G401 (cell line): ENCODE data around the gene AKIRIN1. TPM values are rescaled to one million over a fixed set of nuclear protein-coding genes. Genes with fewer than 3 reads are reported as not detected.
"Not testable (repeated sequence)": the region's sequence is repeated elsewhere in the genome, so short reads cannot be mapped to it uniquely, and the experiment has no call there.

Experiments
- DNase-seq: peaks from one replicate; pipeline ENCODE4 v3.0.0-alpha.2; 2015; ENCODE audit warnings: low spot score
- in situ Hi-C: cut with HindIII; loops from 2 replicates; pipeline ENCODE4 v1.10.0; 2016; ENCODE audit warnings: low sequenced_read_pairs, mixed read lengths
- total RNA-seq: library from RNA; depleted of rRNA; stranded (reverse); fragments of >200 nt; shearing (Covaris generic); gene quantifications from 2 replicates; pipeline ENCODE4 v1.2.3, GENCODE V29; 2014; rRNA removed

AKIRIN1 gene, protein sequence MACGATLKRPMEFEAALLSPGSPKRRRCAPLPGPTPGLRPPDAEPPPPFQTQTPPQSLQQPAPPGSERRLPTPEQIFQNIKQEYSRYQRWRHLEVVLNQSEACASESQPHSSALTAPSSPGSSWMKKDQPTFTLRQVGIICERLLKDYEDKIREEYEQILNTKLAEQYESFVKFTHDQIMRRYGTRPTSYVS
- total RNA-seq: 76.7 and 107 TPM in 2 replicates

DNA sequence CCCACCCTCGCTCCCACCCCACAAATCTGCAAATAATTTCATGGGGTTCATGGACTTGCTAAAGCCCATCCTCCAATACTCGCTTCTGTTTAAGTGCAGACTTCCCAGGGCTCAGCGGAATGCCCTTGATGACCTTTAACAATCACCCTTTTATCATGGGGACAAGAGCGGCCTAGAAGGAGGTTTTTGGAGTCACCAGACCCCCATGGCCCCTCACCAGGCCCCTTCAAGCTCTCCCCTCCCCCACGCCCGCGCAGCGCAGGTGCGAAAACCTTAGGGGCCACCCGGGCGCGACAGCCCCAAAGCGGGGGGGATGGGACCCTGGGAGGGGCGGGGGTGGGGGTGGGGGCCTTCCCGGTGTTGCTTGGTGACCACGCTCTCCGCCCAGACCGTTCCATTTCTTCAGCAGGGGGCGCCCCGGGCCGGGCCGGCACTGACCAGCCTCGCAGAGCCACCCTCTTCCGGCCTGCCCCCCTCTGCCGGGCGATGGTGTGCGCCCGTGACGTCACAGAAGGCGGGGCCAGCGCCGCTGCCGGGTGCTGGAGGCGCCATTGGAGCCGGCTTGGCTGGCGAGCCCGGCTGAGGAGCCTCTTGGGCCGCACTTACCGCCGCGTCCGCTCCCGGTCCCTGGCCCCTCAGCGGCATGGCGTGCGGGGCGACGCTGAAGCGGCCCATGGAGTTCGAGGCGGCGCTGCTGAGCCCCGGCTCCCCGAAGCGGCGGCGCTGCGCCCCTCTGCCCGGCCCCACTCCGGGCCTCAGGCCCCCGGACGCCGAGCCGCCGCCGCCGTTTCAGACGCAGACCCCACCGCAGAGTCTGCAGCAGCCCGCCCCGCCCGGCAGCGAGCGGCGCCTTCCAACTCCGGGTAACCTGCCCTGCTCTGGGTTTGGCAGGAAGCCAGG, at the start of gene AKIRIN1:
AKIRIN1 (plus strand) TSS at position 539 of the 900 bp plus-strand sequence; CDS start at position 644, 105 bp downstream.
- in situ Hi-C loops: no loop called here

DNA sequence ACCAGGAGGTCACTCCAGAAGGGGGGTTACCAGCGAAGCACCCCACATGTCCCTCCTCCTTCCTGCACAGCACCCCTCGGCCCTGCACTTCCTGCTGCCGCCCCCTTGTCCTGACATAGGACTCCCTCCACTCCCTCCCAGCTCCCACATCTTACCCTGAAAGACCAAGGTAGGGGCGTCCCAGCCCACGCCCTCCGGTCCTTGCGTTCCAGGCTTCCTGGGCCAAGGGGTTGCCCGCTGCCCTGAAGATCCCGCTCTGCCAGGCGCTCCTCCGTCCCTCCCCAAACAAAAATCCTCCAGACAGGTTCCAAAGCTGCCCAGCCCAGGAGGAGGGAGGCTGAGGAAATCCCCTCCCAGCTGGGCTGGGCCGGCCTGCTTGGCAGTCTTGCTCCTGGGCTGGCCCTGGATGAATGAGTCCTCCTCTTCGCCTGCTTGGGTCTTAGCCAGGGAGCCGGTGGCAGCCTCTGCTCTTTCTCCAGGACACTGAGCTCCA, 49.5 kb upstream of the AKIRIN1 start, which contains the start of gene RHBDL2:
RHBDL2 (minus strand) TSS at position 304 of the 493 bp plus-strand sequence. CDS start 22,618 bp downstream, outside the sequence.
- in situ Hi-C loops: no loop called here
- peak; percentile 64 for DNase-seq

More for the DNA sequence above, at the start of gene AKIRIN1:
- DNase-seq: peak; percentile 96

DNA sequence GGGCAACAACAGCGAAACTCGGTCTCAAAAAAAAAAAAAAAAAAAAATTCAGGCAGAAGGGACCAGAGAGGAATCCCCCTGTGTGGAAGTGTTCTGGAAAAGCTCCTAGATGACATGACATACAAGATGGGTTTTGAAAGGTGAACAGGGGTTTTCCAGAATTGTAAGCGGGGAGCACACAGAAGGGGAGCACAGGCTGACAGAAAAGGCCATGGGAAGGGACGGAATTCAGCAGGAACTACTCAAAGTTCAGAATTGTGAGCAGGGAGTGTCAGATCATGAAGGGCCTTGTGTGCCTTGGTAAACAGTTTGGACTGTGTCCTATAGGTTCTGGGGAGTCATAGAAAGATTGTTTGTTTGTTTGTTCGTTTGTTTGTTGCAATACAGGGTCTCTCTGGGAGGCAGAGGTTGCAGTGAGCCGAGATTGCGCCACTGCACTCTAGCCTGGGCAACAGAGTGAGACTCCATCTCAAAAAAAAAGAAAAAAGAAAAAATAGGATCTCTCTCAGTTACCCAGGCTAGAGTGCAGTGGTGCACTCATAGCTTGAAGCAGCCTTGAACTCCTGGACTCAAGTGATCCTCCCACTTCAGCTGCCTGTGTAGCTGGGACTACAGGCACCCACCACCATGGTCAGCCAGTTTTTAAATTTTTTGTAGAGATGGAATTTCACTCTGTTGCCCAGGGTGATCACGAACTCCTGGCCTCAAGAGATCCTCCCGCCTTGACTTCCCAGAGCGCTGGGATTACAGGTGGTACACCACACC, 48.2 kb upstream of the AKIRIN1 start:
- no peak for DNase-seq
- in situ Hi-C loops: no loop called here

DNA sequence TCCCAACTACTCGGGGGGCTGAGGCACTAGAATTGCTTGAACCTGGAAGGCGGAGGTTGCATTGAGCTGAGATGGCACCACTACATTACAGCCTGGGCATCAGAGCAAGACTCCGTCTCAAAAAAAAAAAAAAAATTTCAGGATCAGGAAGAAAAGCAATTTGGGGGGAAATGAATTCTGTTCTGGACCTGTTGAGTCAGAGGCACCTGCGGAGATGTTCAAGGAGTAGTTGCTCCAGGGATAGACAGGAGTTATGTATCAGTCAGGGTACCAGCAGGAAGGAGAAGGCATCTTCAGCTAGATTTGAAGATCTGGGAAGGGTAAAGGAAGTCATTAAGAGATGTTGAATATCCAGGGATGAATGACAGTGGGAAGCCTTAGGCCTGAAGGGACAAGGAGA, 46.5 kb upstream of the AKIRIN1 start:
- no peak for DNase-seq
- in situ Hi-C loops: no loop called here

DNA sequence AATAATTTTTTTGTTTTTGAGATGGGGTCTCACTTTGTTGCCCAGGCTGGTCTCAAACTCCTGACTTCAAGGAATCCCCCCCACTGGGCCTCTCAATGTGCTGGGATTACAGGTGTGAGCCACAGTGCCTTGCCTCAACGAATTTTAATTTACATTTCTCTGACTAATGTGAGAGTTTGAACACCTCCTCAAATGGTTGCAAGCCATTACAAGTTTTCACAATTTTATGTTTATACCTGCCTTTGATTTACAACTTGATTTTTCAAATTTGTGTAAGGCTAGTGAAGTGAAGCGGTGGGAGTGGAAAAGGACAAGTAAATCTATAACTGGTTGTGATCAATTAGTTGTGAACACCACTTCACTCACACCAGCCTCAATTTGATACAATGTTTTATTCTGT, 40.5 kb upstream of the AKIRIN1 start:
- DNase-seq: no peak
- in situ Hi-C loops: no loop called here

DNA sequence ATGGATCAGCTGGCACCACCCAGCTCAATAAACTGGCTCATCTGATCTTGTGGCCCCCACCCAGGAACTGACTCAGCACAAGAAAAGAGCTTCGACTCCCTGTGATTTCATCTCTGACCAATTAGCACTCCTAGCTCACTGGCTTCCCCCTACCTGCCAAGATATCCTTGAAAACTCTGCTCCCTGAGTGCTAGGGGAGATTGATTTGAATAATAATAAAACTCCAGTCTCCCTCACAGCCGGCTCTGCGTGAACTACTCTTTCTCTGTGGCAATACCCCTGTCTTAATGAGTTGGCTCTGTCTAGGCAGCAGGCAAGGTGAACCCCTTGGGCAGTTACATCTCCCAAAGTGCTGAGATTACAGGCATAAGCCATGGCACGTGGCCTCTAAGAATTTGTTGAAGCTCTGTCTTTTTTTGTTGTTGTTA, 37.6 kb upstream of the AKIRIN1 start:
- DNase-seq: no peak
- in situ Hi-C loops: no loop called here

DNA sequence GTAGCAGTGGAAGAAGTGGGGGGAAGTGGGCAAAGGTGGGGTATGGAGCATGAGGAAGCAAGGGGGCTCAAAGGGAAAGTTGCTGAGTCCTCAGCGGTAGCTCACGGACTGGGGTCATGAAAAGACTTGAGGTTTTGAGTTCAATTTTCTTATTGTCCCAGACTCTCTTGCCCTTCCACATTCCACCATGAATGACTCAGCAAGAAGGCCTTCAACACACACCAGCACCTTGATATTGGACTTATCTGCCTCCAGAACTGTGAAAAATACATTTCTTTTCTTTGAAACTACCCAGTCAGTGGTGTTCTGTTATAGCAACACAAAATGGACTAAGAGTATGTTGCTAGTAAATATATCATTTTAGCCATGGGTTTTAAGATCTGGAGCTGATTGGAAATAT, 32.1 kb upstream of the AKIRIN1 start:
- in situ Hi-C loops: no loop called here
- no peak for DNase-seq

DNA sequence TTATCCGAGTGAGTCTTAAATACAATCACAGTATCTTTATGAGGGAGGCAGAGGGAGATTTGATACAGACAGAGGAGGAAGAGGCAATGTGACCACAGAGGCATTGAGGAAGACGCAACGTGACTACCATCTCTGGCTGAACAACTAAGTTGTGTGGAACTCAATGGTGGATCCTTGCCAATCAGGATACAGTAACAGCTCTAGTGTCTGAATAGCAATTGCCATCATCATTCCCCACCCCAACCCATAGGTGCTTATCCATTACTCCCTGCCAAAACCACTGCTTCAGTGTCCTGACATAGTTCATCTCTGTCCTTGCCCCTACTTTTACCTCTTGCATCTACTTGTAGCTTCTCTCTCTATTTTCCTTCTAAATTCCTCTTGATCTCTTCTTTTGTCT, 29.0 kb upstream of the AKIRIN1 start:
- in situ Hi-C loops: no loop called here

DNA sequence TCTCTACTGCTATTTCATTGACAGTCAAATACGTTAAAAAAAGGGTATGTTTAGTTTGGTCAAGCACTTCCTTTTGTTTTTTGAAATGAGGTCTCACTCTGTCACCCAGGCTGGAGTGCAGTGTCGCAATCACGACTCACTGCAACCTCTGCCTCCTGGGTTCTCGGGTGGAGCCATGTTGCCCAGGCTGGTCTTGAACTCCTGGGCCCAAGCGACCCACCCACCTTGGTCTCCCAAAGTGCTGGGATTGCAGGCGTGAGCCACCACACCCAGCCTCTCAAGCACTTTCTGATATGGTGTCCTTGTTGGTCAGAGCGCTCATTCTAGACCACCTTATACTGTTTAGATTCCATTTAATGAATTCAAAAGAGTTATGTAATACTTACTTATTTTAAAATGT, 28.5 kb upstream of the AKIRIN1 start:
- in situ Hi-C loops: no loop called here
- no peak for DNase-seq

More for the DNA sequence above, 29.0 kb upstream of the AKIRIN1 start:
- DNase-seq: no peak

DNA sequence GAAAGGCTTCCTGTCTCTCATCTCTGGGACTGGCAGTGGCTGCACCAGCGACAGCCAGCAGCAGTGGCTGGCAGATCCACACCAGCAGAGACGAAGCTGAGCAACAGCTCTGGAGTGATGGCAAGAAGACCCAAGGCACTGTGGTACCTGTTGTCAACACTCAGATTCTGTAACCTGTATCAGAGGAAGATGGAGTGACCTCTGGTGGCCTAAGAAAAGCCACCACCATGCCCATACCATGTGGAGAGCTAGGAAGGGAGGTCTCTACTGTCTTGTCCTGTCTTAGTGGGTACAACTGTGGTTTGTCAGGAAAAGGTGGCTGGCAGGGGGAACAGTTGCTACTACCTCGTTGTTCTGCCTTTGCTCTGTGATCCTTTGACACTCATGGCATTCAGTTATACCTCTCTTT, 26.9 kb upstream of the AKIRIN1 start:
- in situ Hi-C loops: no loop called here
- DNase-seq: peak; percentile 7

DNA sequence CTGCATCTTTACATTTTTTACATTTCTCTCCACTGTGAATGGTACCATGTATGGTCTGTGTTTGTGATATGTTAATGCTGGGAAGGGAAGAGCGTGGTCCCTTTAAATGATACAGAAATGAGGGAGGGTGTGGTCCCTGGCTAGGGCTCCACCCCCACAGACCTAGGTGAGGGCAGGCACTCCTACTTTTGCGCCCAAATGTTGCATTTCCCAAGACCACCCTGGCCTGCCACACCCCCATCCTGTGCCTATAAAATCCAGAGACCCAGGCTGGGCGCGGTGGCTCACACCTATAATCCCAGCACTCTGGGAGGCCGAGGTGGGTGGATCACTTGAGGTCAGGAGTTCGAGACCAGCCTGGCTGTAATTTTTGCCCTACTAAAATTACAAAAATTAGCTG, 17.9 kb upstream of the AKIRIN1 start:
- in situ Hi-C loops, DNase-seq: not testable (repeated sequence)

DNA sequence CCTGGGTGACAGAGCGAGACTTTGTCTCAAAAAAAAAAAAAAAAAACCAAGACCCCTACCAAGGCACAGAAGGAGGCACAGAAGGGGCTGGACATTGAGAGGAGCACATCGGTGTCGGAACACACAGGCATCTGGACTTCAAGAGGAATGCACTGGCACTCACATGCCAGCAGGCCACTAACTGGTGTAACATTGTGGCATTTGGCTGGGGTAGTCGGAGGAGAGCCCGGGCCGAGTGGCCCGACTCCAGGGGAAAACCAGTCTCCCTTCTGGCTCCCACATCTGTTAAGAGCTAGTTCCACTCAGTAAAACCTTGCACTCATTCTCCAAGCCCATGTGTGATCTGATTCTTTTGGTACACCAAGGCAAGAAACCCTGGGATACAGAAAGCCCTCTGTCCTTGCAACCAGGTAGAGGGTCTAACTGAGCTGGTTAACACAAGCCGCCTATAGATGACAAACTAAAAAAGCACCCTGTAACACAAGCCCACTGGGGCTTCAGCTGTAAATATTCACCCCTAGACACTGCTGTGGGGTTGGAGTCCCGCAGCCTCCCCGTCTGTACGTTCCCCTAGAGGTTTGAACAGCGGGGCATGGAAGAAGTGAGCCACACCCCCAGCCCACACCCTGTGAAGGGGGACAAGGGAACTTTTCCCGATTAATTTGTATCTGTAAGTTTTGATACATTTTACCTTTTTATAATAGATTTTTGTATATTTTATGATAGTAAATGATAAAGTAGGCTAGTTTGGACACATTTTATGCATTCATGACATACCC, 17.2 kb upstream of the AKIRIN1 start:
- no peak for DNase-seq
- in situ Hi-C loops: no loop called here

DNA sequence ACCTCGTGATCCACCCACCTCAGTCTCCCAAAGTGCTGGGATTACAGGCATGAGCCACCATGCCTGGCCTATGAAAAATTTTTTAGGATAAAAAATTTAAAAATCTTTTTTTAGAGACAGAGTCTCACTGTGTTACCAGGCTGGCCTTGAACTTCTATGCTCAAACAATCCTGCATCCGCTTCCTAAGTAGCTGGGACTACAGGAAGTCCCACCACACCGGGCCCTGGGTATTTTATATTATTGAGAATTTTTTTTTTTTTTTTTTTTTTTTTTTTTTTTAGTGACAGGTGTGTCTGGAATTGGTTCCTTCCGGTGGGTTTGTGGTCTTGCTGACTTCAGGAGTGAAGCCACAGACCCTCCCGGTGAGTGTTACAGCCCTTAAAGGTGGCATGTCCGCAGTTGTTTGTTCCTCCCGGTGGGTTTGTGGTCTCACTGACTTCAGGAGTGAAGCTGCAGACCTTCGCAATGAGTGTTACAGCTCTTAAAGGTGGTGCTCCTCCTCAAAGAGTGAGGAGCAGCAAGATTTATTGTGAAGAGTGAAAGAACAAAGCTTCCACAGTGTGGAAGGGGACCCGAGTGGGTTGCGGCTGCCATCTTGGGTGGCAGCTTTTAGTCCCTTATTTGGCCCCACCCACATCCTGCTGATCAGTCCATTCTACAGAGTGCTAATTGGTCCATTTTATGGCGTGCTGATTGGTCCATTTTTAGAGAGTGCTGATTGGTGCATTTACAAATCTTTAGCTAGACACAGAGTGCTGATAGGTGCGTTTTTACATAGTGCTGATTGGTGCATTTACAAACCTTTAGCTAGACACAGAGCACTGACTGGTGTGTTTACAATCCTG, 13.5 kb upstream of the AKIRIN1 start:
- DNase-seq, in situ Hi-C loops: not testable (repeated sequence)

DNA sequence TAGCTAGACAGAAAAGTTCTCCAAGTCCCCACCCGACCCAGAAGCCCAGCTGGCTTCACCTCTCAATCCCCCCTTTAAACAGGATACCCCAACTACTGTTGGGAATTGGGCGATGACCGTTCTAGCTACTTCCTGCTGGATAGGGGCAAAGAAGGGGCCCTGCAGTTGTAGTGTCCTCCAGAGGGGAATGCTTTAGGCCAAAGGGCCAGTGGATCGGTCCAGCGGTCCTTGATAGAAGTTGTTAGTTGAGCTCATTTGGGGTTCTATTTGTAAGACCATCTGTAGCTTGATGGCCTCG, 12.9 kb upstream of the AKIRIN1 start:
- in situ Hi-C loops, DNase-seq: not testable (repeated sequence)

DNA sequence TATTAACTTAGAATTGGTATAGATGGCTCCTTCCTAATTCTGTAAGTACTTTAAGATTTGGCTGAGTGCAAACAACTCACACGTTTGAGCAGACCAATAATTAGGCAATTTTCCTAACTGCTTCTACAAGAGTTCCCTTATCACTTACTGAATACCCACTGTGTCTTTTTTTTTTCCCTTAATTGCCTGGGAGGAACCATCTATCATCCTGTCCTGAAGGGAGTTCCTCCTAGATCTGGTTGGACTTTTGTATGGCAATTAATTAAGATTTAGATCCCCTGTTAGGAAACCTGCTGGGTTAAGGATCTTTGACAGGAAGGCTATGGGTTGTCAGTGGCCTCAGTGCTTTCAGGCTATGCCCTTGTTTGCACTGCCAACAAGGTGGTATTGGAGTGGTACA, 11.7 kb upstream of the AKIRIN1 start:
- in situ Hi-C loops: not testable (repeated sequence)

DNA sequence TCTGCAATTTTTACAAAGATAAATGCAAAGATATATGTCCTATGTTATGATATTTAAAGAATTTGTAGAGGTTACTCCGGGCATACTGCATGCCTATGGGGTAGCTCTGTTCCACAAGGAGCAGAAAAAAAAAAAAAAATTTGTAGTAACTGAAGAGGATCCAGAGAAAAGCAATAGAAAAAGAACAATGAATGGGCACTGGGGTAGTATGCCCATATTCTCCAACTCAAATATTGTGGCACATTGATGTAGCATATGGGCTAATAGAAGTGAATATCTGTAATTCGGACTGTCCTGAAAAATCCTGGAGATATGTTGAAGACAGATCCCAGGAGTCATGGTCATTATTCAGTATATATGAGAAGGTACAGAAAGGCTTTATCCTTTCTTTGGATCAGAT, 1.1 kb upstream of the AKIRIN1 start:
- no peak for DNase-seq
- in situ Hi-C loops: no loop called here

More for the DNA sequence above, 11.7 kb upstream of the AKIRIN1 start:
- not testable (repeated sequence) for DNase-seq

DNA sequence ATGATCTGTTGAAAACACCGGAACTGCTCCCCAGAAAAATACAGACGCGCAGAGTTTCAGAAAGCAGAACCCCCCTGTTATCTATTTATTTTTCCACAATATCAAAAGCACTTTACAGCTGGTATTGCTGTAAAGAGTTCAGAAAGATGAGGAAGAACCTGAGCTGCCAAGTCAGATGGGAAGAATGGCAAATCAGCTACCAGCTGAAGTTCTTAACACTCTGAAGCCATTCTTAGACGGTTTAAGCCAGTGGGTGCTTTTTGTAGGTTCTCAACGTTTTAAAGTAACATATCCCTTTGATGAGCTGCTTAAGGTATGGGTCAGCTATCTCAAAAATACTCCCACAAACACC, 714 bp upstream of the AKIRIN1 start:
- in situ Hi-C loops: no loop called here

More for the DNA sequence above, 714 bp upstream of the AKIRIN1 start:
- DNase-seq: peak; percentile 54
